ENCODE measurements around the gene ATM. TPM values are rescaled to one million over a fixed set of nuclear protein-coding genes. Genes with fewer than 3 reads are reported as not detected.

ATM gene
- total RNA-seq, 4 donors from 2014 or later, result 18.4 to 44.9 (median 33.3) TPM

GRCh38 chr11:108206171-108206570 is 16.7 kb upstream of the ATM start:
- no peak overlapping the region for H3K4me3 ChIP-seq (ENCODE audit: low read depth, poor library complexity, severe bottlenecking)
- WGBS, 2 donors, result 82 to 90% methylated on average over 5 to 6 of the region's 6 CpGs
- no peak for TF ChIP-seq POLR2A (IDR thresholded peaks at IDR 0.05)
- TF ChIP-seq CTCF (IDR thresholded peaks at IDR 0.05), result no peak
- DNase-seq (ENCODE audit: low spot score in 2 of 2), result no peak
- intact Hi-C loops (cut with DNase I; ENCODE audit: low total_unique reads), result no loop called here

DNA sequence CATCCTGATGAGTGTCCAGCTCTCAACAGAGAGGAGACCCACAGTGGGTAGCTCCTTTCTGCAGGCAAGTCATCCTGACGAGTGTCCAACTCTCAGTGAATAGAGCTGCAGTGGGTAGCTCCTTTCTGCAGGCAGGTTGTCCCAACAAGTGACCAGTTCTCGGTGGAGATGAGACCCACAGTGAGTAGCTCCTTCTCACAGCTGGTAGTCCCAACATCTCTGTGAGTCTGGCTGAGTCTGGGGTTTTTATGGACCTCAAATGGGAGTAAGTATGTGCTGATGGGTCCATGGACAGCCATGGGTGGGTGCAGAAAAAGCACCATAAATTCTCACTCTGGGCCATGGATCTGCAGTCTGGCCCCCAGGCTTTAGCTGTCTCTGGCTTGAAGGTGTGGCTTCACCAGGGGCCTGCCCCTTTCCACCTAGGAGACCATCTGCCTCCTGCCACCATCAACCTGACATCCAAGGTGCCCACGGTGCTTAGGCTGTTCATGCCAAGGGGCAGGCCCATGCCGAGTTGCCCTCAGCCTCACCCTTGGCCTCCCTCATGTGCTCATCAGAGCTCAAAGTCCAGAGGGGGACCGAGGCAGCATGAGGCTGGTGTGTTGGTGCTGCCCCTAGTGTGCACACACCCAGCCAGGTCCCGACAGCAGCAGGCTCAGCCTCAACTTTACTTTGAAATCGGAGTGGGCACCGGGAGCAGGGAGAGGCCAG is 15.7 kb upstream of the ATM start:
- no peak for DNase-seq (ENCODE audit: low spot score in 2 of 2)
- no peak for TF ChIP-seq CTCF (IDR thresholded peaks at IDR 0.05)
- H3K4me3 ChIP-seq (ENCODE audit: low read depth, poor library complexity, severe bottlenecking), result no peak overlapping the region
- WGBS, 2 donors, result 84 to 100% methylated on average over 5 to 8 of the region's 8 CpGs
- intact Hi-C loops (cut with DNase I; ENCODE audit: low total_unique reads), result no loop called here

- no peak overlapping the region for H3K4me3 ChIP-seq (ENCODE audit: low read depth, poor library complexity, severe bottlenecking)
- 99 to 100% methylated on average over 3 to 5 of the region's 6 CpGs for WGBS, 2 donors
- intact Hi-C loops (cut with DNase I; ENCODE audit: low total_unique reads), result no loop called here
- no peak for TF ChIP-seq CTCF (IDR thresholded peaks at IDR 0.05)
- no peak for TF ChIP-seq POLR2A (IDR thresholded peaks at IDR 0.05)
- DNase-seq (ENCODE audit: low spot score in 2 of 2), result no peak
Measured at GRCh38 chr11:108207683-108208060, 15.2 kb upstream of the ATM start.

DNA sequence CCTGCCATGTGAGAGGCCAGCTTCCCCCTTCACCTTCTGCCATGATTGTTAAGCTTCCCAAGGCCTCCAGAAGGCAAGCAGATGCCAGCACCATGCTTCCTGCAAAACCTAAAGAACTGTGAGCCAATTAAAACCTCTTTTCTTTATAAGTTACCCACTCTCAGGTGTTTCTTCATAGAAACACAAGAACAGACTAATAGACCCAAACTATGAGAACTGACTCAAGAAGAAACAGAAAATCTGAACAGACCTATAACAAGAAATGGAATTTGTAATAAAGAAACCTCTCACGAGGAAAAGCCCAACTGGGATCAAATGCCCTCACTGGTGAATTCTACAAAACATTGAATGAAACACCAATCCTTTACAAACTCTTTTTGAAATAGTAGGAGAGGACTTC is 12.4 kb upstream of the ATM start:
- intact Hi-C loops (cut with DNase I; ENCODE audit: low total_unique reads), result no loop called here
- H3K4me3 ChIP-seq (ENCODE audit: low read depth, poor library complexity, severe bottlenecking), result no peak overlapping the region
- 90 to 96% methylated on average over 1 of the region's 1 CpG for WGBS, 2 donors
- DNase-seq (ENCODE audit: low spot score in 2 of 2), result no peak
- TF ChIP-seq CTCF (IDR thresholded peaks at IDR 0.05) (no peak), POLR2A (IDR thresholded peaks at IDR 0.05) (no peak)

GRCh38 chr11:108213784-108214183 is 9.1 kb upstream of the ATM start:
- no peak overlapping the region for H3K4me3 ChIP-seq (ENCODE audit: low read depth, poor library complexity, severe bottlenecking)
- intact Hi-C loops (cut with DNase I; ENCODE audit: low total_unique reads), result no loop called here
- TF ChIP-seq POLR2A (IDR thresholded peaks at IDR 0.05) (no peak), CTCF (IDR thresholded peaks at IDR 0.05) (no peak)
- DNase-seq (ENCODE audit: low spot score in 2 of 2), result no peak
- WGBS, 2 donors, result 50 to 98% methylated on average over 2 of the region's 2 CpGs

DNA sequence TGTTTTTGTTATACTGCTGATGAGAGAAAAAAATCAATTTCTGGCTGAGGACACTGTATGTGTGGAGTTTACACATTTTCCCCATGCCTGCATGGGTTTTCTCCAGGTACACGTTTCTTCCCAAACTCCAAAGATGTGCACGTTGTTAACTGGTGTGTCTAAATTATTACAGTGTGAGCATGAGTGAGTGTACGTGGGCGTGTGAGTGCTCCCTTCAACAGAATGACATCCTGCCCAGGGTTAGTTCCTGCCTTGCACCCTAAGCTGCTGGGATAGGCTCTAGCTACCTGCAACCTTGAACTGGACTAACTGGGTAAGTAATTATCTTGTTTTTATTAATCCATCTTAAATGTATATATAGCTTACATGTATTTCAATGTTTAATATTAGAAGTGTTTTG is 5.9 kb upstream of the ATM start:
- no peak for DNase-seq (ENCODE audit: low spot score in 2 of 2)
- WGBS, 2 donors, result 63 to 68% methylated on average over 4 of the region's 4 CpGs
- intact Hi-C loops (cut with DNase I; ENCODE audit: low total_unique reads), result no loop called here
- H3K4me3 ChIP-seq (ENCODE audit: low read depth, poor library complexity, severe bottlenecking), result no peak overlapping the region
- no peak for TF ChIP-seq CTCF (IDR thresholded peaks at IDR 0.05)
- TF ChIP-seq POLR2A (IDR thresholded peaks at IDR 0.05), result no peak
